DMS53 (cell line): ENCODE results near the gene SIDT2.
"Not testable (repeated sequence)": the region's sequence is repeated elsewhere in the genome, so short reads cannot be mapped to it uniquely, and the experiment has no call there.

Experiments used
- DNase-seq: peaks from one replicate; lab custom pipeline; 2025; lab: John Stamatoyannopoulos, UW

The SIDT2 gene

DNA sequence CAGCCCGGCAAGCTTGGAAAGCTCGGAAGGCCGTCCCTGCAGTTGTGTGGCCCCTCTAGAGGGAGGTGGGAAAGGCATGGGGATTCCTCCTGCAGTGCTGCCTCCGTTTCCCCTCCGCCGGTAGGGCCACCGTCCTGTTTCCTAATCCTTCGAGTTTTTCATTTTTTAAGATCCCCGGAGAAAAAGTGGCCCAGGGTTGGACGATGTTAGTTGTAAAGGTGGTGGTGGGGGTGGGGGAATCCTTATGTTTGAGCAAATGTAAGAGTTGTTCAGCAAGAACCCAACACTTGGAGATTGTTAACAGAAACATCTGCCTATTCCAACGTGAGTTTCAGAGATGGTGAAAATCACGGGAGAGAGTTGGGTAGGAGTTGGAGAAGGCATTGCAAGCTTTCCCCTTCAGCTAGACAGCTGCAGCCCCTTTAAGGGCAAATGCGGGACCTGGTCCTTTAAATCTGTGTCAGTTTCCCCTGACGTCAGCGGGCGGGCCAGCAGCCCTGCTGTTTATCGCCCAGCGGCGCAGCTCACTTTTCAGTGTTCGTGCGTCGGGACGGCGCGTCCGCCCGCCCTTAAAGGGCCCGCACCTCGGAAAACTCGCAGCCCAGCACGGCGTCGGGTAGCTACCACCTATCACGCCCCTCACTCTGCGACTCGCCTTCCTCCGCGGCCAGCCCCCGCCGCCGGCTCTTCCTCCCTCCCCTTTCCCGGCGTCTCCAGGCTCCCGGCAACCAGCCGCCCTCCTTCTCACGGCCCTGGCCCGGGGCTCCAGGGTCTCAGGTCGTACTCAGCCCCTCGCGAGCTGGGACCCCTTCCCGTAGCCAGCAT lies at the start of gene SIDT2:
Gene SIDT2 (plus strand): TSS at position 534 of the 825 bp plus-strand sequence. CDS start 521 bp downstream, outside the sequence.
- peak; percentile 93 for DNase-seq

DNA sequence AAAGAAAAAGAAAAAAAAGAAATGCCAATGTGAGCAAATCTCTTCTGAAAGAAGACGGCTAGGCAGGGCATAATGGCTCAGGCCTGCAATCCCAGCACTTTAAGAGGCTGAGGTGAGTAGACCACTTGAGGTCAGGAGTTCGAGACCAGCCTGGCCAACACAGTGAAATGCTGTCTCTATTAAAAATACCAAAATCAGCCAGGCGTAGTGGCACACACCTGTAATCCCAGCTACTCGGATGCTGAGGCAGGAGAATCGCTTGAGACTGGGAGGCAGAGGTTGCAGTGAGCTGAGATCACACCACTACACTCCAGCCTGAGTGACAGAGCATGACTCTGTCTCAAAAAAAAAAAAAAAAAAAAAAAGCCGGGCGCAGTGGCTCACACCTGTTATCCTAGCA lies 48.1 kb upstream of the SIDT2 start:
- DNase-seq: not testable (repeated sequence)

DNA sequence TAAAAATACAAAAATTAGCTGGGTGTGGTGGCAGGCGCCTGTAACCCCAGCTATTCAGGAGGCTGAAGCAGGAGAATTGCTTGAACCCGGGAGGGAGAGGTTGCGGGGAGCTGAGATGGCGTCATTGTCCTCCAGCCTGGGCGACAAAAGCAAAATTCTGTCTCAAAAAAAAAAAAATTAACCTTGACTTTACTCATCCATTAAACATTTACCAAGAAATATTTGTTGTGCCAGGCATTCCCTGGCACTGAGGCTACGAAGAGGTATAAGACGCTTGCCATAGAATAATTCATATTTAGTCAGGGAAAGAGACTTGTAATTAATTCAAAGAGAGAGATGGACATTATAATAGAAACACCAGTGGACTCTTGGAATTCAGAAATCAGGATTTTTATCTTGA lies 47.7 kb upstream of the SIDT2 start:
- DNase-seq: no peak

GRCh38 chr11:117134431-117134830 lies 44.1 kb upstream of the SIDT2 start:
- no peak for DNase-seq

DNA sequence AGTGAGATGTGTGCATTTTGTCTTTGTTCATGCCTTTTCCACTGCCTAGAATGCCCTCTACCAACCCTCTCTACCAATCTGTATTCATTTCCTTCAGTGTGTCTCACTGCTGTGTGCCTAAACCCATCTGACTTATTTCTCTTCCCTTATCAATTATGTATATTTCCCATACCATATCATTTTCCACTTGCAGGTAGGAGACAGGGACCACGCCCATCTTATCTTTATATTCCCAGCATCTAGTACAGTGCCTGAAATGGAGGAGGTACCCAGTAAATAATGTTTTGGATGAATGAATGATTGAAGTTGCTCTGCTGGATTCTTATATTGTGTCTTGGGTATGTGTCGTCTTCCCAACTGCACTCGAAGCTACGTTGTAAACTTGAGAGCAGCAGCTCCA lies 43.6 kb upstream of the SIDT2 start:
- not testable (repeated sequence) for DNase-seq

GRCh38 chr11:117137223-117138086 lies 41.1 kb upstream of the SIDT2 start:
- not testable (repeated sequence) for DNase-seq

- DNase-seq: peak; percentile 67
Measured at GRCh38 chr11:117143390-117143789, 35.2 kb upstream of the SIDT2 start.

GRCh38 chr11:117143871-117144476 lies 34.6 kb upstream of the SIDT2 start, which contains the start of gene PAFAH1B2:
Gene PAFAH1B2 (plus strand): TSS chr11:117144287. CDS start chr11:117152448, 8,161 bp downstream.
- peak; percentile 98 for DNase-seq

DNA sequence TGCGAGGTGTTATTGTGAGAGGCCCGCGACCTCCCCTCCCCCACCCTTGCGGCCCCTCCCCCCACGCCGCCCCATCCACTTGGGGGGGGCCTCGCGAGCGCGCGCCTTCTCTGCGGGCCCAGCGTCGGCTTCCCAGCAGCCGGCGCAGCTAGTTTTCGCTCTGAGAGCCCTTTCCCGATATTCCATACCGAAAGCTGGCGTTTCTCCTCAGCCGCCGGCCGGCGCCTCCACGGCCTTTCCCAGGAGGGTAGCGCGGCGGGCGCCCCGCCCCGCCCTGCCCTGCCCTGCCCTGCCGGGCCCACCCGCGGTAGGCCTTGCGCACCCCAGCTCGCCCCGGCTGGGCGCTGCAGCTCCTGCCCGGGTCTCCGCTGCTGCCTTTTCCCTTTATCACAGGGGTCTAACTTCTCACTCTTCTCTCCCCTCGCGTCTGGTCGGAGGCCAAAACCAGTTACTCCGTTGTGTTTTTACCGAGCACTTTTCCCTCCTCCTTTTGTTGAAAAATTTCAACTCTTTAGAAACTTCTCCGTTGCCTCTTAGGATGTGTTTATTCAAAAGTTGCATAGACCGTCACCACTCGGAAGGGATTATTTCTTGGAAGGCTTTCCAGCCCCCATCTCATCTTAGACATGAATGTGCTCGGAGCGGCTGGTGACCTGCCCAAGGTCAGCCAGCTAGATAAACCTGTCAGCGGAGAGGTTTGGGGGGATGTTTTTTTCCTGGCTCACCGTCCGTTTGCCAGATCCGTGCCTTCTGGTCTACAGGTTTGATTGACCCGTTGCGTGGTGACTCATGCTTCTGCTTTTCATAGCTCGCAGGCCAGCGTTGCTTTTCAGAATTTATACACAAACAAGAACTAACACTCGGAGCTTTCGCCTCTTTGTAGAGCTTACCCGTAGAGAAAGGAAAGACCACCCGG lies 33.8 kb upstream of the SIDT2 start:
- DNase-seq: peak; percentile 77

GRCh38 chr11:117145393-117145761 lies 33.2 kb upstream of the SIDT2 start:
- DNase-seq: peak; percentile 33

DNA sequence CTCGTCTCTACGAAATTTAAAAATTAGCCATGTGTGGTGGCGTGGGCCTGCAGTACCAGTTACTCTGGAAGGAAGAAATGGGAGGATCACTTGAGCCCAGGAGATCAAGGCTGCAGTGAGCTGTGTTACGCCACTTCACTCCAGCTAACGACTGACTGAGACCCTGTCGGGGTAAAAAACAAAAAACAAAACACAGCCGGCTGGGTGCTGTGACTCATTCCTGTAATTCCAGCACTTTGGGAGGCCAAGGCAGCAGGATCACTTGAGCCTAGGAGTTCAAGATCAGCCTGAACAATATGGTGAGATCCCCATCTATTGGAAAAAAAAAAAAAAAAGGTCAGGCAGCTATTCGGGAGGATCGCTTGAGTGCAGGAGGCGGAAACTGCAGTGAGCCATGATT lies 32.0 kb upstream of the SIDT2 start:
- DNase-seq: no peak

DNA sequence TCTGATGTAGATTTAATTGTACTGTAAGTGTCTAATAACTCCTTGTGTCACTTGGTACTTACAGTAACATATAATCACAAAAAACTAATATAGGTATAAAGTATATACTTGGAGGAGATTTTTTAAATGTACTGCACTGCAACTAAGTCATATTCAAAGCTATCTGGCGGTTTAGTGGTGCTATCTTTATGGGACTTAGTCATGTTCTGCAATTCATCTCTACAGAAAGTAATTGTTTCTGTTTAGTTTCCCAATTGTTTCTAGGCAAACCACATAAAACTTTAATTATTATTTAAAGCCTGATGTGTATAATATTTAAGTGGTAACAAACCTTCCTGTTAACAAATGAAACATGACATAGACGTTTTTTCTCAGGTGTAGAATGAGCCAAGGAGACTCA lies 26.5 kb upstream of the SIDT2 start:
- DNase-seq: no peak

- no peak for DNase-seq
Measured at GRCh38 chr11:117154468-117154867, 24.1 kb upstream of the SIDT2 start.

GRCh38 chr11:117157507-117157906 lies 21.0 kb upstream of the SIDT2 start:
- no peak for DNase-seq

DNA sequence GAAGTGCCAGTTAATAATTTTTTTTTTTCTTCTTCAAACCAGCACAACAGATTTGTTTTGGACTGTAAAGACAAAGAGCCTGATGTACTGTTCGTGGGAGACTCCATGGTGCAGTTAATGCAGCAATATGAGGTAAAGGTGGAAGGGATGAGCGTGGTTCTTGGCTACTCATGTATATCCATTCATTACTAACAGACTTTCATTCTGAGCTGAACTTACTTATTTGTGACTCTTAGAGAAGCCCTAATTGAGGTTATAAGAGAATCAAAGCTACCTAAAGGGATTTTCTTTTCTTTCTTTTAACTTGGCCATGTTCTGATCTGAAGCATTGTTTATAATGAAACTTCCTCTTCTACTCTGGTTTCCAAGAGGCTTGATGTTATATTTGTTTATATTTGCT lies 18.7 kb upstream of the SIDT2 start:
- DNase-seq: no peak

- DNase-seq: no peak
Measured at GRCh38 chr11:117160826-117161225, 17.7 kb upstream of the SIDT2 start.

DNA sequence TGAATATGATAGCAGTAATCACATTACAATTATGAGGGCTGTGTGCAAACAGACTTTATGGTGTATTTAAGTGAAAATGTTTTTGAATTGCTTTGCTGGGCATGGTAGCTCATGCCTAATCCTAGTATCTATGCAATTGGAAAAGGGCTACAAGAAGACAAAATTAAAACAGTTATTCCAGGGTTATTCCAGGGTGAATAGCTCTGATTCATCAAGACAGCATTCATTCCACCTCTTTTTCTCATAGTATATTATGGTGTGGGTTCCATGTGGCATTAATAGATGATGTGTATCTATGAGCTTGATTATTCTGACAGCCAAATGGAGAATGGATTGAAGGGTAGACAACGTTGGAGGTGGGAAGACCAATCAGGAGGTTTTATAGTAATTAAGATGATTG lies 12.1 kb upstream of the SIDT2 start:
- no peak for DNase-seq

DNA sequence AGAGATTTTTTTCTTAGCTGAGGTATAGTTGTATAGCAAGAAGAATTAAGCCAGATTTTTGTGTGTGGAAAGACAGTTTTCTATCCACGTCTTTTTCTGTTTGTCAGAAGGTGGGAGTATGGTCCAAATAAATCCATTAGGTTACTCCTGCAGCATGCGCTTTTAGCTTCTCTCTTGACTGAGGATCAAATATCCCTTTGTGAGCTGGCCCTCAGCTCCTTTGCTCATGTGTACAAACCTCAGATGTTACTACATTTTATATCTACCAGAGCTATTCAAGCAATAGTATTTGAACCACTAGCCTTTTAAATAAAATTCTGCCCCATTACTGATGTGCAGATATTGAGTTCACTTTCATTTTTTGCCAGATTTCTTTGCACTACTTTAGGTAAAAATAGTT lies 8.8 kb upstream of the SIDT2 start:
- no peak for DNase-seq

DNA sequence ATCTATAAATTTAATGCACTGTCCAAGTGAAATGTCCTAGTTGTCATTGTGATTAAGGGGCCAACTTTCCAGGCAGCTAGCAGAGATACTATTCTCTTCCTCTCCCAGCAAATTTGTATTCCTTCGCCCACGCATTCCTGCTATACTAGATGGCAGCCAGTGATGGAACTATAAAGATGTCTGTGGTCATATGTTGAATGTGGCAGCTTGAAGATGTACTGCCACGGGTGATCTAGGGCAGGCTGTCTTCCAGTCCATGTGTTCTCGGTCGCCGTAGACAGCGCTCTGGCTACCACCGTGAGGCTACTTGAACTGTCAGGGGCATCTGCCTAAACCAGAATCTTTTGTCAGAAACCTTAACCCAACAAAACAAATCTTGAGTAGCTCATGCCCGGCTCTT lies 8.3 kb upstream of the SIDT2 start:
- no peak for DNase-seq

DNA sequence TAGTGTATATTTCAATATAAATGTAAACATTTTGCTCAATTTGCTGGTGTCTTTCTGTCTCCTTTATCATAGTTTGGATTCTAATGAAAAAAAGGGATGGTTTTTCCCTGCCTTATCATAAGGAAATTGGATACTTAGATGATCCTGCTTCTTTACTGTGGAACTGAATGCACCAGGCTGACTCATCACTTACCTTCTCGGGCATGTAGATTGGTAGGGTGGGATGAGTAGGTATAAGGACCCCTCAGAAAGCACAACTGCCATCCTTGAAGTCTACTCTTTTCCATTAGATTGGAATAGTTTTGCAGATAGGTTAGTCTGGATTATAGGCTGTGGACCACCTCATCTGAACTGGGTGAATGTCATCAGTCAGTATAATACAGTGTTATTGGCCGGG lies 7.5 kb upstream of the SIDT2 start:
- DNase-seq: no peak

DNA sequence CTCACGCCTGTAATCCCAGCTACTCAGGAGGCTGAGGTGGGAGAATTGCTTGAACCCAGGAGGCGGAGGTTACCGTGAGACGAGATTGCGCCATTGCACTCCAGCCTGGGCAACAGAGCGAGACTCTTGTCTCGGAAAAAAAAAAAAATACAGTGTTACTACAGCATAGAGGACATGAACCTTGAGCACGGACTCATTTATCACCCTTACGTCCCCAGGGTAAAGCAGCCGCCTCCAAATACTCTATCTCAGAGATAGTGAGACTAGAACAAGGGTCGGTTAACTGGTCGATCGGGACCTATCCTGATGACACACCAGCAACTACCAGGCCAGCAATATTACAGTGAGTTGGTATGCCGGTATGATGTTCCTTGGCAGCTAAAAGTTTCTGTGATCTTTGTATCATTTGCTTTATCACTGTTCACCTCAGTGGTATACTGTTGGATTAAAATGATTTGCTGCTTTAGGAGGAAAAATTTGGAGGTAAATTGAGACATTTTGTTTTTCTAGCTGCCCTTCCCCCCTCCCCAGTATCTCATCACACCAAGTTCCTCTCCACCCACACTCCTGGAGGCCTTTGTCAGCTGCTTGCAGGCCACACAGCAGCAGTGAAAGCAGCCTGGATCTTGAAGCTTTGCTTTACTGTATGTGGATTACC lies 7.0 kb upstream of the SIDT2 start:
- DNase-seq: no peak
